Measurements from ENCODE around the gene EIF4ENIF1. TPM values are rescaled to one million over a fixed set of nuclear protein-coding genes. Genes with fewer than 3 reads are reported as not detected.
"Not testable (repeated sequence)": the region's sequence is repeated elsewhere in the genome, so short reads cannot be mapped to it uniquely, and the experiment has no call there.

The EIF4ENIF1 gene
- total RNA-seq, 1 donor from 2014 or later, result 31.5 TPM

- peaks cover 7% of the 10 kb centered on the region for H3K9me3 ChIP-seq
- H3K27me3 ChIP-seq (ENCODE audit: low read depth), result no peaks in the 10 kb centered on the region
- ATAC-seq (no peak), DNase-seq (no peak)
- intact Hi-C loops (cut with DNase I), result no loop called here
- TF ChIP-seq, protein P1, sequence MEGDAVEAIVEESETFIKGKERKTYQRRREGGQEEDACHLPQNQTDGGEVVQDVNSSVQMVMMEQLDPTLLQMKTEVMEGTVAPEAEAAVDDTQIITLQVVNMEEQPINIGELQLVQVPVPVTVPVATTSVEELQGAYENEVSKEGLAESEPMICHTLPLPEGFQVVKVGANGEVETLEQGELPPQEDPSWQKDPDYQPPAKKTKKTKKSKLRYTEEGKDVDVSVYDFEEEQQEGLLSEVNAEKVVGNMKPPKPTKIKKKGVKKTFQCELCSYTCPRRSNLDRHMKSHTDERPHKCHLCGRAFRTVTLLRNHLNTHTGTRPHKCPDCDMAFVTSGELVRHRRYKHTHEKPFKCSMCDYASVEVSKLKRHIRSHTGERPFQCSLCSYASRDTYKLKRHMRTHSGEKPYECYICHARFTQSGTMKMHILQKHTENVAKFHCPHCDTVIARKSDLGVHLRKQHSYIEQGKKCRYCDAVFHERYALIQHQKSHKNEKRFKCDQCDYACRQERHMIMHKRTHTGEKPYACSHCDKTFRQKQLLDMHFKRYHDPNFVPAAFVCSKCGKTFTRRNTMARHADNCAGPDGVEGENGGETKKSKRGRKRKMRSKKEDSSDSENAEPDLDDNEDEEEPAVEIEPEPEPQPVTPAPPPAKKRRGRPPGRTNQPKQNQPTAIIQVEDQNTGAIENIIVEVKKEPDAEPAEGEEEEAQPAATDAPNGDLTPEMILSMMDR (IDR thresholded peaks at IDR 0.05), result no peak
- H3K36me3 ChIP-seq, result peaks cover 9% of the 10 kb centered on the region
- no peak overlapping the region for H3K27ac ChIP-seq
- no peak overlapping the region for H3K4me3 ChIP-seq
- no peaks in the 10 kb centered on the region for H3K4me1 ChIP-seq
Measured at GRCh38 chr22:31508536-31508935, 18.9 kb upstream of the EIF4ENIF1 start.

- DNase-seq; H3K4me3 ChIP-seq; H3K9me3 ChIP-seq; H3K36me3 ChIP-seq; intact Hi-C loops (cut with DNase I); H3K27me3 ChIP-seq (ENCODE audit: low read depth); H3K27ac ChIP-seq; ATAC-seq; H3K4me1 ChIP-seq: not testable (repeated sequence)
Measured at GRCh38 chr22:31507517-31507916, 17.9 kb upstream of the EIF4ENIF1 start.

GRCh38 chr22:31504282-31504681 is 14.6 kb upstream of the EIF4ENIF1 start:
- no peak overlapping the region for H3K27ac ChIP-seq
- intact Hi-C loops (cut with DNase I), result no loop called here

GRCh38 chr22:31503211-31503964 is 13.7 kb upstream of the EIF4ENIF1 start:
- Histone ChIP-seq H3K4me3 (no peak overlapping the region), H3K27me3 (ENCODE audit: low read depth) (no peaks in the 10 kb centered on the region), H3K9me3 (peaks cover 7% of the 10 kb centered on the region), H3K36me3 (no peaks in the 10 kb centered on the region), H3K4me1 (peaks cover 3% of the 10 kb centered on the region), H3K27ac (no peak overlapping the region)
- ATAC-seq (peak; percentile 13 to 21), DNase-seq (no peak)
- TF ChIP-seq, protein P1 (IDR thresholded peaks at IDR 0.05), result no peak
- intact Hi-C loops (cut with DNase I), result no loop called here

More at GRCh38 chr22:31504282-31504681, 14.6 kb upstream of the EIF4ENIF1 start:
- H3K9me3 ChIP-seq, result peaks cover 7% of the 10 kb centered on the region
- ATAC-seq, result no peak
- no peak for DNase-seq
- no peak overlapping the region for H3K4me3 ChIP-seq
- TF ChIP-seq, protein P1 (IDR thresholded peaks at IDR 0.05), result no peak
- no peaks in the 10 kb centered on the region for H3K27me3 ChIP-seq (ENCODE audit: low read depth)
- peaks cover 3% of the 10 kb centered on the region for H3K4me1 ChIP-seq
- no peaks in the 10 kb centered on the region for H3K36me3 ChIP-seq

- TF ChIP-seq, protein P1 (IDR thresholded peaks at IDR 0.05), result no peak
- Histone ChIP-seq H3K27me3 (ENCODE audit: low read depth) (no peaks in the 10 kb centered on the region), H3K4me3 (no peak overlapping the region), H3K9me3 (no peaks in the 10 kb centered on the region), H3K27ac (no peak overlapping the region), H3K4me1 (peaks cover 11% of the 10 kb centered on the region), H3K36me3 (no peaks in the 10 kb centered on the region)
- DNase-seq, result no peak
- intact Hi-C loops (cut with DNase I), result no loop called here
- ATAC-seq, result no peak
Measured at GRCh38 chr22:31501738-31502137, 12.1 kb upstream of the EIF4ENIF1 start.

GRCh38 chr22:31497148-31497938 is 7.7 kb upstream of the EIF4ENIF1 start:
- H3K4me1 ChIP-seq, result peaks cover 16% of the 10 kb centered on the region
- H3K9me3 ChIP-seq, result no peaks in the 10 kb centered on the region
- H3K27ac ChIP-seq, result peak overlapping the region; percentile 82
- no peak for ATAC-seq
- H3K36me3 ChIP-seq, result no peaks in the 10 kb centered on the region
- TF ChIP-seq, protein P1 (IDR thresholded peaks at IDR 0.05), result no peak
- no peaks in the 10 kb centered on the region for H3K27me3 ChIP-seq (ENCODE audit: low read depth)
- intact Hi-C loops (cut with DNase I), result no loop called here
- DNase-seq, result no peak
- H3K4me3 ChIP-seq, result peak overlapping the region; percentile 89

Measured in lower lobe of right lung (tissue), 2 donors.